PC-9 (cell line): ENCODE measurements around the gene MYRIP. TPM values are rescaled to one million over a fixed set of nuclear protein-coding genes. Genes with fewer than 3 reads are reported as not detected.

Source experiments
- BruUV-seq: library from RNA; stranded (reverse); fragments of 400-500 nt; replicated peaks from 2 replicates; lab custom pipeline; 2021; lab: Mats Ljungman, UMichigan
- CTCF ChIA-PET: fragments of 300-600 bp; sonication (Branson Sonifier 250); formaldehyde crosslinking; loops from one replicate; lab custom pipeline; 2022; ENCODE audit warnings: antibody characterized with exemption; lab: Charles Lee
- POLR2A ChIA-PET: fragments of 300-600 bp; sonication (Branson Sonifier 250); formaldehyde crosslinking; loops from one replicate; lab custom pipeline; 2022; ENCODE audit warnings: antibody characterized with exemption; ENCODE audit not compliant: unreplicated experiment; lab: Charles Lee
- DNase-seq, 2 experiments: peaks; one replicate each; pipeline versions ENCODE4 v3.0.0 to v3.0.0-alpha.2; 2015 to 2022; ENCODE audit warnings: mixed read lengths in 1 of 2
- H2AFZ ChIP-seq: fragments of 200-600 bp; sonication (generic); 2 replicates; pipeline ENCODE4 v1.8.1; 2017; ENCODE audit warnings: antibody characterized with exemption
- H3F3A ChIP-seq: fragments of 200-600 bp; sonication (generic); 2 replicates; pipeline ENCODE4 v1.8.1; 2017; ENCODE audit warnings: antibody characterized with exemption, mild to moderate bottlenecking, low read depth; ENCODE audit not compliant: insufficient read depth
- H3K27ac ChIP-seq: fragments of 200-600 bp; sonication (generic); 2 replicates; pipeline ENCODE4 v1.6.1; 2016; ENCODE audit warnings: mixed run types
- H3K27me3 ChIP-seq: fragments of 200-600 bp; sonication (generic); 2 replicates; pipeline ENCODE4 v1.6.1; 2016; ENCODE audit warnings: low read depth, mixed run types; ENCODE audit not compliant: insufficient read depth
- H3K36me3 ChIP-seq: fragments of 200-600 bp; sonication (generic); 2 replicates; pipeline ENCODE4 v1.6.1; 2016; ENCODE audit warnings: low read depth, mixed run types
- H3K4me1 ChIP-seq: fragments of 200-600 bp; sonication (generic); replicated peaks from 2 replicates; pipeline ENCODE4 v1.6.1; 2016; ENCODE audit warnings: mixed run types; ENCODE audit not compliant: insufficient read depth
- H3K4me2 ChIP-seq: fragments of 200-600 bp; sonication (generic); 2 replicates; pipeline ENCODE4 v1.6.1; 2017; ENCODE audit warnings: mixed run types
- H3K4me3 ChIP-seq: fragments of 200-600 bp; sonication (generic); 2 replicates; pipeline ENCODE4 v1.6.1; 2016; ENCODE audit warnings: mixed run types
- H3K79me2 ChIP-seq: fragments of 200-600 bp; sonication (generic); 2 replicates; pipeline ENCODE4 v1.6.1; 2017; ENCODE audit warnings: low read depth, mixed run types
- H3K9me2 ChIP-seq: fragments of 200-600 bp; sonication (generic); 2 replicates; pipeline ENCODE4 v1.8.1; 2017; ENCODE audit warnings: mild to moderate bottlenecking; ENCODE audit not compliant: insufficient read depth
- H3K9me3 ChIP-seq: fragments of 200-600 bp; sonication (generic); 2 replicates; pipeline ENCODE4 v1.8.1; 2016; ENCODE audit warnings: low read depth; ENCODE audit not compliant: insufficient read depth
- H4K20me1 ChIP-seq: fragments of 200-600 bp; sonication (generic); 2 replicates; pipeline ENCODE4 v1.8.1; 2017; ENCODE audit not compliant: insufficient read depth
- CTCF ChIP-seq: fragments of 200-600 bp; sonication (generic); conservative IDR thresholded peaks from 2 replicates; pipeline ENCODE4 v1.6.1; 2017; ENCODE audit warnings: mixed run types, antibody characterized with exemption, mild to moderate bottlenecking, moderate library complexity
- EZH2 ChIP-seq: fragments of 200-600 bp; sonication (generic); IDR thresholded peaks from 2 replicates; pipeline ENCODE4 v1.8.0; 2017; ENCODE audit warnings: antibody characterized with exemption, low read depth
- intact Hi-C: fragments of 100-400 bp; cut with micrococcal nuclease; formaldehyde crosslinking; loops from one replicate; pipeline ENCODE4 v1.10.0; 2022; ENCODE audit not compliant: unreplicated experiment
- total RNA-seq: library from RNA; stranded (reverse); gene quantifications from 2 replicates; pipeline ENCODE4 v1.2.3, GENCODE V29; 2021

Gene MYRIP
- total RNA-seq, 1 experiment from 2014 or later = not detected

- no peaks in the 10 kb centered on the region; the same call in 1 of the 2 replicates for H3K4me1 ChIP-seq
- TF ChIP-seq EZH2 (no peak), CTCF (no peak)
- no peak overlapping the region for H2AFZ ChIP-seq
- no peak overlapping the region for H3K27ac ChIP-seq
- no peak for DNase-seq
- intact Hi-C loops = no loop called here
- no peaks in the 10 kb centered on the region for H3K9me3 ChIP-seq
- no peaks in the 10 kb centered on the region for H3K79me2 ChIP-seq
- H3K9me2 ChIP-seq = no peaks in the 10 kb centered on the region
- POLR2A ChIA-PET = no interaction called here
- H3K4me3 ChIP-seq = no peak overlapping the region
- no peaks in the 10 kb centered on the region for H3K36me3 ChIP-seq
- H3K27me3 ChIP-seq = no peaks in the 10 kb centered on the region
- H4K20me1 ChIP-seq = no peaks in the 10 kb centered on the region
- no peaks in the 10 kb centered on the region for H3F3A ChIP-seq
- BruUV-seq = no TSS peak
- H3K4me2 ChIP-seq = no peak overlapping the region
- CTCF ChIA-PET = no interaction called here
Measured at GRCh38 chr3:40298075-40298474, 488.7 kb downstream of the MYRIP start.

GRCh38 chr3:40299130-40299720 lies 489.8 kb downstream of the MYRIP start:
- ChIA-PET POLR2A (no interaction called here), CTCF (interaction anchor here (0.6 kb wide), 1 partner anchor 29 kb away, joined by 4 read pairs; no protein-coding TSS in a partner anchor)
- no peaks in the 10 kb centered on the region for H3K27me3 ChIP-seq
- TF ChIP-seq CTCF (no peak), EZH2 (no peak)
- DNase-seq = no peak
- no peak overlapping the region for H3K27ac ChIP-seq
- H3F3A ChIP-seq = no peaks in the 10 kb centered on the region
- intact Hi-C loops = no loop called here
- H3K4me2 ChIP-seq = no peak overlapping the region
- no peaks in the 10 kb centered on the region for H3K36me3 ChIP-seq
- H3K9me3 ChIP-seq = no peaks in the 10 kb centered on the region
- H2AFZ ChIP-seq = no peak overlapping the region
- no TSS peak for BruUV-seq
- no peaks in the 10 kb centered on the region for H4K20me1 ChIP-seq
- H3K9me2 ChIP-seq = no peaks in the 10 kb centered on the region
- no peaks in the 10 kb centered on the region; the same call in 1 of the 2 replicates for H3K4me1 ChIP-seq
- no peak overlapping the region for H3K4me3 ChIP-seq
- no peaks in the 10 kb centered on the region for H3K79me2 ChIP-seq

GRCh38 chr3:40299721-40300335 lies 490.4 kb downstream of the MYRIP start:
- Histone ChIP-seq H3F3A (no peaks in the 10 kb centered on the region), H3K9me3 (no peaks in the 10 kb centered on the region), H3K27me3 (no peaks in the 10 kb centered on the region), H3K4me3 (no peak overlapping the region), H3K9me2 (no peaks in the 10 kb centered on the region), H3K36me3 (no peaks in the 10 kb centered on the region), H3K79me2 (no peaks in the 10 kb centered on the region), H3K4me1 (no peaks in the 10 kb centered on the region; the same call in 1 of the 2 replicates), H3K4me2 (no peak overlapping the region), H2AFZ (no peak overlapping the region), H4K20me1 (no peaks in the 10 kb centered on the region), H3K27ac (no peak overlapping the region)
- POLR2A ChIA-PET = no interaction called here
- DNase-seq = no peak
- TF ChIP-seq EZH2 = no peak
- no peak for TF ChIP-seq CTCF
- intact Hi-C loops = no loop called here
- no TSS peak for BruUV-seq
- CTCF ChIA-PET = interaction anchor here (0.6 kb wide), 1 partner anchor 29 kb away, joined by 4 read pairs; no protein-coding TSS in a partner anchor
